ENCODE data around the gene ZNF765.
"Not testable (repeated sequence)": the region's sequence is repeated elsewhere in the genome, so short reads cannot be mapped to it uniquely, and the experiment has no call there.

The ZNF765 gene

GRCh38 chr19:53420520-53421315, 25.8 kb downstream of the ZNF765 start:
- in situ Hi-C loops (cut with MboI; ENCODE audit: low sequenced_read_pairs), result not testable (repeated sequence)

- in situ Hi-C loops (cut with MboI; ENCODE audit: low sequenced_read_pairs), result no loop called here
These were observed 27.6 kb downstream of the ZNF765 start for GRCh38 chr19:53422551-53422950.

- in situ Hi-C loops (cut with MboI; ENCODE audit: low sequenced_read_pairs), result not testable (repeated sequence)
These were observed 28.1 kb downstream of the ZNF765 start for GRCh38 chr19:53423074-53423473.

DNA sequence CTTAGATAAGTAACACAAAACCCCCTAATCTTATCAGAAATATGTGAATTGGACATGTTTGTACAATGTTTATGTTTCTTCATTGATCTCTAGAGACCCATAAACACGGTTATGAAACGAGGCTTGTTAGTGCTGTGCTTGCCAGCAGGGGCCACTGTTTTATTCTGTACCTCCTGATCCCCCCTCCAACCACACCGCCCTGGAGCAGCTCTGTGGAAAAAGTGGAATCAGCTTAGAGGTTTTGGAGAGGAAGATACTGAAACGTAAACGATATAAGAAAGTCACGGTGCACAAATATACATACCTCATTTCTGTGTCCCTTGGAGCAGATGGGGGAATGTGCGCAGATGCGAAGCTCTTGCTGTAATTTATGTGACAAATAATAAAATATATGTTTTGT, 28.7 kb downstream of the ZNF765 start:
- in situ Hi-C loops (cut with MboI; ENCODE audit: low sequenced_read_pairs), result not testable (repeated sequence)

DNA sequence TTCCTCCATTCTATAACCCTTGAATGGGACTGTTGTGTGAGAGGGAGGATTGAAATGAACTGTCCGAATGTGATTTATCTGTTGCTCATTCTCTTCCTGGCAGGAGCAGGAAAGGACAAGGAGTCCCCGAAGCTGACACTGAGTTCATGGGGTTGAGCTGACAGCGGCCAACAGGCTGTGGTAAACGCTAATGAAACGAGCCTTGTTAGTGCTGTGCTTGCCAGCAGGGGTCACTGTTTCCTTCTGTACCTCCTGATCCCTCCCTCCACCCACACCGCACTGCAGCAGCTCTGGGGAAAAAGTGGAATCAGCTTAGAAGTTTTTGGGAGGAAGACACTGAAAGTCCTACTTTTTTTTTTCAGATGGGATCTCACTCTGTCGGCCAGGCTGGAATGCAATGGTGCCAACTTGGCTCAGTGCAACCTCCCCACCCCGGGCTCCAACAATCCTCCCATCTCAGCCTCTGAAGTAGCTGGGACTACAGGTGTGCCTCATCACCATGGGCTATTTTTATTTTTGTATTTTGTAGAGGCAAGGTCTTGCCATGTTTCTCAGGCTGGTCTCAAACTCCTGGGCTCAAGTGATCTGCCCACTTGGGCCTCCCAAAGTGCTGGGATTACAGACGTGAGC, 30.1 kb downstream of the ZNF765 start:
- in situ Hi-C loops (cut with MboI; ENCODE audit: low sequenced_read_pairs), result no loop called here

GRCh38 chr19:53431399-53432087, 36.6 kb downstream of the ZNF765 start, which contains the start of gene ZNF761:
TSS of gene ZNF761 (plus strand) at chr19:53431984. CDS start at chr19:53447269, 15,285 bp downstream.
- in situ Hi-C loops (cut with MboI; ENCODE audit: low sequenced_read_pairs), result no loop called here

DNA sequence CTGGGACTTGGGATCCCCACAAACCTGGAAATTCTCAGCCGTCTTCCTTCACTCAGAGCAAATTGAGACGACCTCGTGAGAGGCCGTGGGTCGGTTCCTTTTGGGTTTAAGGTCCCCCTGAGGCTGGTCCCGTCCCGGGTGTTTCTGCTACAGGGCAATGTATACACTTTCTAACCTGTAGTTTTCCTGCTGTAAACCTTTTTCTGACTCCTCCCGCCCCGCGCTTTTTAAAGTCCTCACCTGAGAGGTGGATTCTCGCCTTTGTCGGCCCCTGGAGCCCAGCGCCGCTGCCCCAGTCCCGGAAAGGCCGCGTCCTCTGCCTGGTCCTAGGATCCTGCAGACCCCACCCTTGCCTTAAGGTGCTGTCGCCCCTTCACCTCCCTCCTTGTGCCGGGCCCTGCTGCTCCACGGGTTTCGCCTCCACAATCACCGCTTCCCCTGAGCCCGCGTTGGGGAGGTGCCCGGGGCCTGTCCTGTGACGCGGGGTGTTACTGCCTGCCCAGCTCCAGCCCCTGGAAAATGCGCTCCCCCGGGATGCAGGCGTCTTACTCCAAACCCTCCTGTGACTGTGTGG, 37.2 kb downstream of the ZNF765 start:
- in situ Hi-C loops (cut with MboI; ENCODE audit: low sequenced_read_pairs), result no loop called here

- in situ Hi-C loops (cut with MboI; ENCODE audit: low sequenced_read_pairs), result not testable (repeated sequence)
These were observed 48.9 kb downstream of the ZNF765 start for GRCh38 chr19:53443809-53444208.

GRCh38 chr19:53447196-53447595, 52.2 kb downstream of the ZNF765 start:
- in situ Hi-C loops (cut with MboI; ENCODE audit: low sequenced_read_pairs), result not testable (repeated sequence)

DNA sequence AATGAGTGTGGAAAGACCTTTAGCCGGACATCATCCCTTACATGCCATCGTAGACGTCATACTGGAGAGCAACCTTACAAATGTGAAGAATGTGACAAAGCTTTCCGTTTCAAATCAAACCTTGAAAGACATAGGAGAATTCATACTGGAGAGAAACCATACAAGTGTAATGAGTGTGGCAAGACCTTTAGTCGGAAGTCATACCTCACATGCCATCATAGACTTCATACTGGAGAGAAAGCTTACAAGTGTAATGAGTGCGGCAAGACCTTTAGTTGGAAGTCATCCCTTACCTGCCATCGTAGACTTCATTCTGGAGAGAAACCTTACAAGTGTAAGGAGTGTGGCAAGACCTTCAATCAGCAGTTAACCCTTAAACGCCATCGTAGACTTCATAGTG, 60.9 kb downstream of the ZNF765 start:
- in situ Hi-C loops (cut with MboI; ENCODE audit: low sequenced_read_pairs), result no loop called here

- in situ Hi-C loops (cut with MboI; ENCODE audit: low sequenced_read_pairs), result not testable (repeated sequence)
These were observed 65.3 kb downstream of the ZNF765 start for GRCh38 chr19:53460131-53460721.

- in situ Hi-C loops (cut with MboI; ENCODE audit: low sequenced_read_pairs), result no loop called here
These were observed 66.9 kb downstream of the ZNF765 start for GRCh38 chr19:53461866-53462265.

- in situ Hi-C loops (cut with MboI; ENCODE audit: low sequenced_read_pairs), result no loop called here
These were observed 67.9 kb downstream of the ZNF765 start for GRCh38 chr19:53462861-53463260.

GRCh38 chr19:53463263-53463662, 68.3 kb downstream of the ZNF765 start:
- in situ Hi-C loops (cut with MboI; ENCODE audit: low sequenced_read_pairs), result no loop called here

DNA sequence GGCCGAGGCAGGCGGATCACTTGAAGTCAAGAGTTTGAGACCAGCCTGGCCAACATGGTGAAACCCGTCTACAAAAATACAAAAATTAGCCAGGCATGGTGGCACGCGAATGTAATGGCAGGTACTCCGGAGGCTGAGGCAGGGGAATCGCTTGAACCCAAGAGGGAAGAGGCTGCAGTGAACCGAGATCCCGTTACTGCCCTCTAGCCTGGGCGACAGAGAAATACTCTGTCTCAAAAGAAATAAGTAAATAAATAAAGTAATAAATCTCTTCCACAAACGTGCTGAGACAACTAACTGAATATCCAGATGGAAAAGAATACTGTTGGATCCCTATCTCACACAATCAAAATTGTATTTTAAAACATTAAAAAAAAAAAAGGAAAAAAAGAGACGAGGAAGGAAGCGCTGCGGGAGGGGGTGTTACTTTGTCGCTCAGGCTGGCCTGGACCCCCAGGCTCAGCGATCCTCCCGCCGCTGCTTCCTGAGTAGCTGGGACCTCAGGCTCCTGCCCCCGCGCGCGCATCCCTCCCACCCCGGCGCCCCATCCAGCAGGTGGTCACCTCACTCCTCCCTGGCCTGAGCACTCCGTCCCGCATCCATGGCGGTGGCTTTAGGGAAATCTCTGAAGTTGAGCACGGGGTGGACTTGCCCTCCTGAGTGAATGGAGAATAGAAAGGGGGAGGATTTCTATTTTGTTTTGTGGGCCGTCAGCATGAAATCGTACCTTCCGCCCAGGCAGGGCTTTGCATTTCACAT, 72.0 kb downstream of the ZNF765 start:
- in situ Hi-C loops (cut with MboI; ENCODE audit: low sequenced_read_pairs), result no loop called here

- in situ Hi-C loops (cut with MboI; ENCODE audit: low sequenced_read_pairs), result no loop called here
These were observed 72.7 kb downstream of the ZNF765 start, which contains the start of gene ZNF813 for GRCh38 chr19:53467485-53468262. TSS of gene ZNF813 (plus strand) at chr19:53467733. CDS start at chr19:53483823, 16,090 bp downstream.

GRCh38 chr19:53468628-53469027, 73.7 kb downstream of the ZNF765 start:
- in situ Hi-C loops (cut with MboI; ENCODE audit: low sequenced_read_pairs), result not testable (repeated sequence)

- in situ Hi-C loops (cut with MboI; ENCODE audit: low sequenced_read_pairs), result no loop called here
These were observed 77.0 kb downstream of the ZNF765 start for GRCh38 chr19:53471916-53472315.

GRCh38 chr19:53474832-53475231, 79.9 kb downstream of the ZNF765 start:
- in situ Hi-C loops (cut with MboI; ENCODE audit: low sequenced_read_pairs), result not testable (repeated sequence)

Measured in HL-60/S4 treated with phorbol 12-myristate 13-acetate at 8.2 ng/mL for 4 days and 3 days (cell line).